IPS-15b (cell line): Measurements from ENCODE around the gene MROH2A.
"Not testable (repeated sequence)": the region's sequence is repeated elsewhere in the genome, so short reads cannot be mapped to it uniquely, and the experiment has no call there.

Experiments used
- H3K27me3 ChIP-seq: one replicate; pipeline ENCODE4 v1.6.1; 2013; ENCODE audit warnings: low read length; ENCODE audit not compliant: control insufficient read depth, insufficient read depth
- H3K36me3 ChIP-seq: one replicate; pipeline ENCODE4 v1.6.1; 2013; ENCODE audit warnings: low read length; ENCODE audit not compliant: control insufficient read depth, insufficient read depth
- H3K4me1 ChIP-seq: one replicate; pipeline ENCODE4 v1.6.1; 2013; ENCODE audit warnings: mild to moderate bottlenecking, low read length; ENCODE audit not compliant: control insufficient read depth, insufficient read depth
- H3K4me3 ChIP-seq: one replicate; pipeline ENCODE4 v1.5.1; 2013; ENCODE audit warnings: low read depth, low read length
- H3K9ac ChIP-seq: one replicate; pipeline ENCODE4 v1.6.1; 2013; ENCODE audit warnings: low read depth, mild to moderate bottlenecking, low read length
- H3K9me3 ChIP-seq: one replicate; pipeline ENCODE4 v1.6.1; 2013; ENCODE audit warnings: mild to moderate bottlenecking, low read length; ENCODE audit not compliant: control insufficient read depth, insufficient read depth

MROH2A gene

GRCh38 chr2:233778030-233778429 lies at the start of gene MROH2A:
TSS of gene MROH2A (plus strand) at chr2:233778330. CDS start at chr2:233779359, 1,029 bp downstream.
- no peaks in the 10 kb centered on the region for H3K36me3 ChIP-seq
- no peak within 1 kb of the TSS for H3K4me3 ChIP-seq
- no peaks in the 10 kb centered on the region for H3K4me1 ChIP-seq
- H3K9me3 ChIP-seq, result no peaks in the 10 kb centered on the region
- no peaks in the 10 kb centered on the region for H3K27me3 ChIP-seq
- no peak within 1 kb of the TSS for H3K9ac ChIP-seq

GRCh38 chr2:233728723-233729301 lies 49.3 kb upstream of the MROH2A start, which contains the start of gene UGT1A3:
TSS of gene UGT1A3 (plus strand) at chr2:233729042. CDS start at chr2:233729127, 85 bp downstream.
- Histone ChIP-seq H3K9me3 (no peaks in the 10 kb centered on the region), H3K4me1 (no peaks in the 10 kb centered on the region)

GRCh38 chr2:233736868-233737653 lies 41.1 kb upstream of the MROH2A start:
- H3K36me3 ChIP-seq, H3K9me3 ChIP-seq, H3K4me3 ChIP-seq, H3K27me3 ChIP-seq, H3K9ac ChIP-seq, H3K4me1 ChIP-seq: not testable (repeated sequence)

More at GRCh38 chr2:233728723-233729301, 49.3 kb upstream of the MROH2A start, which contains the start of gene UGT1A3:
- Histone ChIP-seq H3K4me3 (no peak within 1 kb of the TSS), H3K9ac (no peak within 1 kb of the TSS), H3K36me3 (no peaks in the 10 kb centered on the region), H3K27me3 (no peaks in the 10 kb centered on the region)

GRCh38 chr2:233740870-233741269 lies 37.3 kb upstream of the MROH2A start:
- Histone ChIP-seq H3K27me3 (no peaks in the 10 kb centered on the region), H3K4me3 (no peak overlapping the region), H3K4me1 (no peaks in the 10 kb centered on the region), H3K9ac (no peak overlapping the region), H3K9me3 (peaks cover 4% of the 10 kb centered on the region), H3K36me3 (no peaks in the 10 kb centered on the region)

- no peaks in the 10 kb centered on the region for H3K9me3 ChIP-seq
- H3K36me3 ChIP-seq, result no peaks in the 10 kb centered on the region
- no peaks in the 10 kb centered on the region for H3K4me1 ChIP-seq
- no peaks in the 10 kb centered on the region for H3K27me3 ChIP-seq
- no peak overlapping the region for H3K4me3 ChIP-seq
- H3K9ac ChIP-seq, result no peak overlapping the region
These were observed 34.5 kb upstream of the MROH2A start for GRCh38 chr2:233743464-233744259.

GRCh38 chr2:233745073-233745755 lies 32.9 kb upstream of the MROH2A start:
- H3K9me3 ChIP-seq, result no peaks in the 10 kb centered on the region
- H3K4me3 ChIP-seq, result no peak overlapping the region
- H3K36me3 ChIP-seq, result no peaks in the 10 kb centered on the region
- H3K27me3 ChIP-seq, result no peaks in the 10 kb centered on the region
- no peaks in the 10 kb centered on the region for H3K4me1 ChIP-seq
- H3K9ac ChIP-seq, result no peak overlapping the region

- H3K9ac ChIP-seq, H3K27me3 ChIP-seq, H3K9me3 ChIP-seq, H3K4me1 ChIP-seq, H3K36me3 ChIP-seq, H3K4me3 ChIP-seq: not testable (repeated sequence)
These were observed 32.3 kb upstream of the MROH2A start for GRCh38 chr2:233745838-233746237.

GRCh38 chr2:233746475-233747282 lies 31.5 kb upstream of the MROH2A start:
- Histone ChIP-seq H3K9me3 (no peaks in the 10 kb centered on the region), H3K9ac (no peak overlapping the region), H3K4me3 (no peak overlapping the region), H3K4me1 (no peaks in the 10 kb centered on the region), H3K36me3 (no peaks in the 10 kb centered on the region), H3K27me3 (no peaks in the 10 kb centered on the region)

GRCh38 chr2:233747283-233747544 lies 30.9 kb upstream of the MROH2A start:
- no peak overlapping the region for H3K4me3 ChIP-seq
- H3K9ac ChIP-seq, result no peak overlapping the region
- H3K27me3 ChIP-seq, result no peaks in the 10 kb centered on the region
- H3K4me1 ChIP-seq, result no peaks in the 10 kb centered on the region
- no peaks in the 10 kb centered on the region for H3K9me3 ChIP-seq
- H3K36me3 ChIP-seq, result no peaks in the 10 kb centered on the region

- not testable (repeated sequence) for H3K36me3 ChIP-seq, H3K9ac ChIP-seq, H3K27me3 ChIP-seq, H3K4me1 ChIP-seq, H3K4me3 ChIP-seq, H3K9me3 ChIP-seq
These were observed 27.4 kb upstream of the MROH2A start for GRCh38 chr2:233750689-233751088.
